Measurements from ENCODE around the gene POLL.
A peak's percentile ranks its signal among the peaks of the same experiment; 100 is the strongest.

The POLL gene

DNA sequence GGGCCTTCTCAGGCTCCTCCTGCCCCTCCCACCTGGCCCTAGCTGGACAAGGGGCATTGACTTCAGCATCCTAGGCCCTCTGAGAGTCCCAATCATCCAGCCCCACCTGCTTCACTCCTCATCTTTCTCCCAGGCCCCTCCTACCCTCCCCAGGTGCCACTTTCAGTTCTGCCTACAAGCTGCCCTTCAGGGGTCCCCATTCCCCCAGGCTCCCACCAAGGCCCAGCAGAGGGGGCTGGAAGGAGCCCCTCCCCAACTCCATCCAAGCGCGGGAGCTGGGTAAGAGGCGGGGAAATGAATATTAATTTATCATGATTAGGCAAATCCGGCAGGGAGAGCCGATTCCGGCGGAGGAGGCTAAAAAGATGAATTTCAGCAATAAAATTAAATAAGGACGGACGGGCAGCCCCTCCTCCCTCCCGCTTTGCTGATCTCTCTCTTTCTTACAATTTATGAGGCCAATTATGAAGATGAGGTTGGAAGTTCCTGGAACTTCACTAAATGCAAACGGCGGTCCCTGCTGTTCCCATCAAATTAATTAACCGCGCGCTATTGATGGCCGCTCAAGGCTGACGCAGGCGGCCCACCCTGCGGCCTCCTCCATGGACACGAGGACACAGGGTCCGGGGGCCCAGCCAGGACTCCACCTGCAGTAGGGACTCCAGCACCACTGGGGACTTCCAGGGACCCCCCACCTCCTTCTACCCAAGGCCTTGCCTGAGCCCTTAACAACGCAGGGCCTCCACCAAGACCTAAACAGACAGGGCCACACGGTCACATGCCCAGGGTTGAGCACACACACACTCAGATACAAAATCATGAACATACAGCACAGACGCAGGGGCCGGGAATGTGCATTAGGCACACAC lies 13.9 kb downstream of the POLL start:
- DNase-seq, result no peak

DNA sequence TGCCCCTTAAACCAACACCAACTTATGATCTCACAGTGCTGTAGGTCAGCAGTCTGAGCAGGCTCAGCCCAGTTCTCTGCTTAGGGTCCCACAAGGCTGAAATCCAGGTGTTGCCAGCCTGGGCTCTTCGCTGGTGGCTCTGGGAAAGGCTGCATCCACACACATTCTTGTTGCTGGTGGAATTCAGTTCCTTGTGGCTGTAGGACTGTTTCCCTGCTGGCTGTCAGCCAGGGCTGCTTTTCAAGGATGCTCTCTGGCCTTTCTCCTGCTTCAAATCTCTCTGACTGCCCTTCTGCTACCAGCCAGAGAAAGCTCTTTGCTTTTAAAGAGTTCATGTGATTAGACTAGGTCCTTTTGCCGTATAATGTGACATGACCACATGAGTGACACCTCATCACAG lies 15.3 kb downstream of the POLL start:
- no peak for DNase-seq

GRCh38 chr10:101572126-101572525 lies 15.9 kb downstream of the POLL start:
- DNase-seq, result no peak

- no peak for DNase-seq
Observed at GRCh38 chr10:101571271-101571925, 16.7 kb downstream of the POLL start.

DNA sequence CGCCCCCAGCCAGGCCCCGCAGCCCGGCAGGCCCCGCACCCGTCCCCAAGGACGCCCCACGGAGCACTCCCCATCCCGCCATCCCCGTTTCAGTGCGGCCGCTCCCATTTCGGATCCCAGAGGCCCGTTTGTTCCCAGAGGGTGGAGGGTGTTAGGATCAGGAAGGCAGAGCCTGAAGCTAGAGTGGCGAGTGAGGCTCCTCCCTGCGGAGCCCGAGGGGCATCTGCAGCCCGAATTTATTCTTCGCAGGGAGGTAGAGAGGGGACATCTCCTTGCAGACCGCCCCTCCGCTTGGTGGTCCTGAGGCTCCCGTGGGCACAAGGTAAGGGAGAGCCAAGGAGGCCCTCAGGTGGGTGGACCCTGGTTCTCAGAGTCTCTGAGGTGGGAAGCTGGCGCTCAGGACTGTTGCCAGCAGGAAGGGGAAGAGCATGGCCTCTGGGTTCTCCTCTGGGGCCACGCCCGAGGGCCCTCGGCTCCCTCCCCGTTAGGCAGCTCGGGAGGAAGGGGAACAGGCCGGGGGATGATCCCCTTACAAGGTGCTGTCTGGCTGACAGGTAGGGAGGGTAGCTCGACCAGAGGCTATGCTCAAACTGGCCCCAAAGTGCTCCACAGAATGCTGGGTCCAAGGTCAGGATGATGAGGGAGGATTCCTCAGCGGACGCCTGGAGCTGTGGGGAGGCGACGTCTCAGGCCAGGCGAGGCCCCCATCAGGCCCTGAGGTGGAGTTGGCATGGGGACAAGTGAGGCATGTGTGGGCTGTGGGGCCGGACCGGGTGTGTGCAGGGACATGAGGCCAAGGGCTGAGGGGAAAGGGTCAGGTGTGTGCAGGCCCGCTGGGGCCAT lies 17.4 kb downstream of the POLL start:
- no peak for DNase-seq

DNA sequence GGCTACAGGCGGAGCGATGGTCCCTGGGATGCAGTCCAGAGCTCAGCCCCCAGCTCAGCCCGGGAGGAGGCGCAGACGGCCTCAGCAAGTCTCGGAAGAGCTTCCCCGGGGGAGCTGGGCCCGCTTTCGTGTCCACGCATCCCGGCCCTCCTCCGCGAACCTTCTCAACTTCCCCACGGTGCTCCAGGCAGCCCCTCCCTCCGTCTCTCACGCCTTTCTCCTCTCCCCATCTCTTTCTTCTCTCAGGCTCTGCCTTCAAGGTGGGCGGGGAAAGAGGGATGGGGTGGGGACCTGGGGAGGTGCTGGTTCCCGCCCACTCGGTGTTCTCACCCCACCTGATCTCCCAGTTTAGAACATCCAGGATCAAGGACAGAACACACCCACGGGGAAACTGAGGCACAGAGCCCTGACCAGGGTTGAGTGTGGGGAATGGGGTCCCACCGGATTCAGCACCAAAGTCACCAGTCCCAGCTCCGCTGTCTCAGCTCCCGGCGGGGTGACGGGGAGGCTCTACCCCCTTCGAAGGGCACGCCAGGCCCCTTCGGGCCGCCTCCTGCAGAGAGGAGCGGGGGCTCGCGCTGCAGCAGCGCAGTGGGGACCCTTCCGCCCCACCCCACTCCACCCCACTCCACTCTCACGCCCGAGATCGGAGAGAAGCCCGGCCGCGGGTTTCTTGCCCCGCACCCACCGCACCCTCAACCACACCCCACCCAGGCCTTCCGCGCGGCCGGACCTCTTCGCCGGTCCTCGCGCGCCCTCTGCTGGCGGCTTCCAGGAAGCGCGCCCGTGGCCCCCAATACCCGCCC lies 18.2 kb downstream of the POLL start:
- peak; percentile 75 for DNase-seq

DNA sequence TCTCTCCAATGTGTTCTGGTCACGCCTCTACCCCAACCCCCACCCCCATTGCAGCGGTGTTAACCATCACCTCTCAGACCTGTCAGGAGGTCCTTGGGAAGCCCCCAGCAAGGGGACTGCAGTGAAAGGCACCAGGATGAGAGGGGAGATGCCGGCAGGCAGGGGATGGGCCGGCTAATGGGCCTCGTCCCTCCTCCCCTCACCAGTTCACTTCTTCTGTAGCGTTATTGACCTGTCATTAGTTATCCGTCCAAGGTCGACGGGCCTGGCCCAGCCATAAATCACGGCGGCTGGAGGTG lies 18.8 kb downstream of the POLL start:
- DNase-seq, result no peak

- no peak for DNase-seq
Observed at GRCh38 chr10:101568054-101568745, 19.9 kb downstream of the POLL start.

GRCh38 chr10:101567165-101568006 lies 20.7 kb downstream of the POLL start:
- DNase-seq, result no peak

DNA sequence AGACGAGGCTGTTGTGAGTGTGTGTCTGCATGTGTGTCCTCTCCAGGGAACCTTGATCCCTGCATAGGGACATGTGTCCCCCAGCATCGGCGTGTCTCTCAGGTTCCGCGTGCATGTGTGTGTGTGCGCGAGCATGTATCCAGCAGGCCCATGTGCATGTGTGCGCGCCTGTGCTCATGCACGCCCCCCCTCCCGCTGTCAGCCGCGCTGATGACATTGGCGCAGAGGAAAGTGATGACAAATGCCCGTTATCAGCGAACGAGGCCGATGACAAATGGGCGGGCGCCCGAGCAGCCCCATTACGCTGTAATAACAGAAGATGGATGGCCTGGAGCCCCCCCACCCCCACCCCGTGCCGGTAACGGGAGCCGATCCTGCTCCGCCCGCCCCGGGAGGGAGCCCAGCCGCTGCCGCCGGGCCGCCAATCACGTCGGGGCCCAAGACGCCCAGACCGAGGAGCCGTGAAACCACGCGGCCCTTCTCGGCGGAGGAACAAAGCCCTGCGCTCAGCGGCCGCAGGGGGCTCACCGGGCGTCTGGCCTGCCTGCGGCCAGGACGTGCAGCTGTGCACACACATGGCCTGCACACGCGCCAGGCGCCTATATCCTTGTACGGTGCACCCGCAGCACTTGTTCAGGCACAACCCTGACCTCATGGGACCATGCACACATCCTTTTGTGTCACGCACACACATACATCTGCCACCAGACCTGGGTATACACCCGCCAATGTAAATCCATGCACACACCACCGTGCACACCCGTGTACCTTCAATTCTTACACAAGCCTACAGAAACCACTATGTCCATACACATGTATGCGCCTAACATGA lies 21.5 kb downstream of the POLL start:
- DNase-seq, result no peak

DNA sequence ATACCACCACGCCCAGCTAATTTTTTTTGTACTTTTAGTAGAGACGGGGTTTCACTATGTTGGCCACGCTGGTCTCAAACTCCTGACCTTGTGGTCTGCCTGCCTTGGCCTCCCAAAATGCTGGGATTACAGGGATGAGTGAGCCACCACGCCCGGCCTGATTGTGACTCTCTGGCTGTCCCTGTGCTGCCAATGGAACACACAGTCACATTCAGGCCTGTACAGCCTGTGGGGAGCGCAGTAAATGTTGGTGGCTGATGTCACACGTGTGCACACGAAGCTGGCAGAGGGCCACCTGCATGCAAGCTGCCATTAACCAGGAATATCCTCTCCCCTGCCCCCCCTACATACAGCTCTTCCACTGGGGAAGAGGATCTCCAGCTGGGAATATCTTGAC lies 22.1 kb downstream of the POLL start:
- no peak for DNase-seq

- no peak for DNase-seq
Observed at GRCh38 chr10:101565370-101565900, 22.6 kb downstream of the POLL start.

GRCh38 chr10:101564490-101564991 lies 23.5 kb downstream of the POLL start:
- no peak for DNase-seq

DNA sequence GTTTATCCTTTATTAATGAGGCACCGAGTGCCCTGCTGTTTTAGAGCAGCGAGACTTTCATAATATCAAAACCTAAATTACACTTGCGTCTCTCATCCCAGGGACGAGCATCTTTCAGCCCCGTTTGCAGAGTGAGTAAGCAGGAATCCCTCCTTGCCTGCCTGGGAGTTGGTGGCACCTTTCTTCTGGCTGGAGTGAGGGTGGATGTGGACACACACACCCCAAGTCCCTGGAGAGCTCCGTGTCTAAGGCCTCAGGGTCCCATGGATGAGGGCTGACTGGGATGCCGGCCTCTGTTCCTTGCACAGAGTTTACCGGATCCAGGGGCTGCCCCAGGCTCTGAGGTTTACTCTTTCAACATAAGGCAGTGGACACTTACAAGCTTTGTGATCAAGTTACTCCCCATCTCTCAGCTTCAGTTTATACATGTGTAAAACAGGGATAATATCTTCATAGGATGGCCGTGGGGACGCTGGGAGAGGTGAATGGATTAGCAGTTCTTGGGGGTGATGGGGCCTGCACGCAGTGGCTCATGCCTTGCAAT lies 24.5 kb downstream of the POLL start:
- DNase-seq, result no peak

DNA sequence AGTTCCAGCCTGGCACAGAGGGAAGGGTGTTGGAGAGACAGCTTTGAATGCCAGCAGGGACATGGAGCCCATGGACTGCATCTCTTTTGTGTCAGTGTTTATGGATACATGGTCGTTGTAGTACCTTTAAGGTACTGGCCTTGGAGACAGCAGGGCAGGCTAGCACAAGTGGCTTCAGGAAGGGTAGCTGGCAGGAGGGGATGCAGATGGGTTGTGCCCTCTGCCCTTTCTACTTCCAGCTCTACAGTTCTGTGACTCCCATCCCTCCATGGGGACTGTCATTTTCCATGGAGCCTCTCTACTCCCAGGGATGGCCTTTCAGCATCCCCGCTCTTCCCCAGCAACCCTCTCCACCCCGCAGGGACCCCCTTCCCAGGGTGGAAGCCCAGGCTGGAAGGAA lies 25.1 kb downstream of the POLL start:
- no peak for DNase-seq

GRCh38 chr10:101562231-101562630 lies 25.8 kb downstream of the POLL start:
- no peak for DNase-seq

GRCh38 chr10:101561068-101561915 lies 26.8 kb downstream of the POLL start:
- DNase-seq, result no peak

DNA sequence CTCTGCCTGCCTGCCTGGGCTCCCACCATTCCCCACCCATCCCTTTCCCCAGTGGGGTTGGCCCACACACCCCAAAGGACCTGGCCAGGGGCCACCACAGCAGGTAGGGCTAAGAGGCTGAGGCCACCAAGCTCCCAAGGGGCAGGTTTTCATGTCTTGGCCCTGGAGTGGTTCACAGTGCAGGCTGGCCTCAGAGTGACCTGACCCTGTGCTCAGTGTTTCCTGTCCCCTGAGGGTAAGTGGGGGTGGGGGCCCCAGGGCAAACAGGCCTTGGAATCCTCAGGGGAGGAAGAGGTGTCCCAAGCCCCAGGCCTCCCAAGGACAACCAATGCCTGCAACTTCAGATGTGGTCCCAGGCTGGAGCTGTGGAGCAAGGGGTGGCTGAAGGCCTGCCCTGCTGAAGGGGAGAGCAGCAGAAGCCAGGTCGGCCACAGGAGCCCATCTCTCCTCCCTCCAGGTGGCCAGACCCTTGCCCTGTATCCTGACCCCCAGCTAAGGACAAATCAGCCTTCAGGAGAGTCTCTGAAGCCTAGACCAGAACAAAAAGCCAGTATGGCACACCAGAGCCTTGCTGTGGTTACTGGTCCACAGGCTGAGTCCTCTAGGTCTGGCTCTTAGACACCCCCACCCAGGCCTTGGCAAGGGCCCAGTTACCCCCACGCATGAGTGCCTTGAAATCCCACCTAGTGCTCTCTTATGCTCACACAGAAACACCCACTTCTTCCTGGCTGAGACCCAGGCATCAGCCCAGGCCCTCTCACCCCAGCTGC lies 27.6 kb downstream of the POLL start:
- DNase-seq, result no peak

Measured in CD4-positive, alpha-beta T cell treated with Interleukin-21 for 1 hour (primary cell).